PC-9 (cell line): ENCODE data around the gene CDKN2AIP. TPM values are rescaled to one million over a fixed set of nuclear protein-coding genes. Genes with fewer than 3 reads are reported as not detected.
"Not testable (repeated sequence)": the region's sequence is repeated elsewhere in the genome, so short reads cannot be mapped to it uniquely, and the experiment has no call there.

ENCODE experiments used
- BruUV-seq: library from RNA; stranded (reverse); fragments of 400-500 nt; replicated peaks from 2 replicates; lab custom pipeline; 2021; lab: Mats Ljungman, UMichigan
- CTCF ChIA-PET: fragments of 300-600 bp; sonication (Branson Sonifier 250); formaldehyde crosslinking; loops from one replicate; lab custom pipeline; 2022; ENCODE audit warnings: antibody characterized with exemption; lab: Charles Lee
- POLR2A ChIA-PET: fragments of 300-600 bp; sonication (Branson Sonifier 250); formaldehyde crosslinking; loops from one replicate; lab custom pipeline; 2022; ENCODE audit warnings: antibody characterized with exemption; ENCODE audit not compliant: unreplicated experiment; lab: Charles Lee
- DNase-seq, 2 experiments: peaks; one replicate each; pipeline versions ENCODE4 v3.0.0 to v3.0.0-alpha.2; 2015 to 2022; ENCODE audit warnings: mixed read lengths in 1 of 2
- H2AFZ ChIP-seq: fragments of 200-600 bp; sonication (generic); 2 replicates; pipeline ENCODE4 v1.8.1; 2017; ENCODE audit warnings: antibody characterized with exemption
- H3F3A ChIP-seq: fragments of 200-600 bp; sonication (generic); 2 replicates; pipeline ENCODE4 v1.8.1; 2017; ENCODE audit warnings: antibody characterized with exemption, mild to moderate bottlenecking, low read depth; ENCODE audit not compliant: insufficient read depth
- H3K27ac ChIP-seq: fragments of 200-600 bp; sonication (generic); 2 replicates; pipeline ENCODE4 v1.6.1; 2016; ENCODE audit warnings: mixed run types
- H3K27me3 ChIP-seq: fragments of 200-600 bp; sonication (generic); 2 replicates; pipeline ENCODE4 v1.6.1; 2016; ENCODE audit warnings: low read depth, mixed run types; ENCODE audit not compliant: insufficient read depth
- H3K36me3 ChIP-seq: fragments of 200-600 bp; sonication (generic); 2 replicates; pipeline ENCODE4 v1.6.1; 2016; ENCODE audit warnings: low read depth, mixed run types
- H3K4me1 ChIP-seq: fragments of 200-600 bp; sonication (generic); replicated peaks from 2 replicates; pipeline ENCODE4 v1.6.1; 2016; ENCODE audit warnings: mixed run types; ENCODE audit not compliant: insufficient read depth
- H3K4me2 ChIP-seq: fragments of 200-600 bp; sonication (generic); 2 replicates; pipeline ENCODE4 v1.6.1; 2017; ENCODE audit warnings: mixed run types
- H3K4me3 ChIP-seq: fragments of 200-600 bp; sonication (generic); 2 replicates; pipeline ENCODE4 v1.6.1; 2016; ENCODE audit warnings: mixed run types
- H3K79me2 ChIP-seq: fragments of 200-600 bp; sonication (generic); 2 replicates; pipeline ENCODE4 v1.6.1; 2017; ENCODE audit warnings: low read depth, mixed run types
- H3K9me2 ChIP-seq: fragments of 200-600 bp; sonication (generic); 2 replicates; pipeline ENCODE4 v1.8.1; 2017; ENCODE audit warnings: mild to moderate bottlenecking; ENCODE audit not compliant: insufficient read depth
- H3K9me3 ChIP-seq: fragments of 200-600 bp; sonication (generic); 2 replicates; pipeline ENCODE4 v1.8.1; 2016; ENCODE audit warnings: low read depth; ENCODE audit not compliant: insufficient read depth
- H4K20me1 ChIP-seq: fragments of 200-600 bp; sonication (generic); 2 replicates; pipeline ENCODE4 v1.8.1; 2017; ENCODE audit not compliant: insufficient read depth
- CTCF ChIP-seq: fragments of 200-600 bp; sonication (generic); conservative IDR thresholded peaks from 2 replicates; pipeline ENCODE4 v1.6.1; 2017; ENCODE audit warnings: mixed run types, antibody characterized with exemption, mild to moderate bottlenecking, moderate library complexity
- EZH2 ChIP-seq: fragments of 200-600 bp; sonication (generic); IDR thresholded peaks from 2 replicates; pipeline ENCODE4 v1.8.0; 2017; ENCODE audit warnings: antibody characterized with exemption, low read depth
- intact Hi-C: fragments of 100-400 bp; cut with micrococcal nuclease; formaldehyde crosslinking; loops from one replicate; pipeline ENCODE4 v1.10.0; 2022; ENCODE audit not compliant: unreplicated experiment
- total RNA-seq: library from RNA; stranded (reverse); gene quantifications from 2 replicates; pipeline ENCODE4 v1.2.3, GENCODE V29; 2021

CDKN2AIP gene
- total RNA-seq, 1 experiment from 2014 or later: 8.7 TPM

- peaks cover 23% of the 10 kb centered on the region for H3K79me2 ChIP-seq
Measured at GRCh38 chr4:183450108-183450507, 5.7 kb downstream of the CDKN2AIP start.

DNA sequence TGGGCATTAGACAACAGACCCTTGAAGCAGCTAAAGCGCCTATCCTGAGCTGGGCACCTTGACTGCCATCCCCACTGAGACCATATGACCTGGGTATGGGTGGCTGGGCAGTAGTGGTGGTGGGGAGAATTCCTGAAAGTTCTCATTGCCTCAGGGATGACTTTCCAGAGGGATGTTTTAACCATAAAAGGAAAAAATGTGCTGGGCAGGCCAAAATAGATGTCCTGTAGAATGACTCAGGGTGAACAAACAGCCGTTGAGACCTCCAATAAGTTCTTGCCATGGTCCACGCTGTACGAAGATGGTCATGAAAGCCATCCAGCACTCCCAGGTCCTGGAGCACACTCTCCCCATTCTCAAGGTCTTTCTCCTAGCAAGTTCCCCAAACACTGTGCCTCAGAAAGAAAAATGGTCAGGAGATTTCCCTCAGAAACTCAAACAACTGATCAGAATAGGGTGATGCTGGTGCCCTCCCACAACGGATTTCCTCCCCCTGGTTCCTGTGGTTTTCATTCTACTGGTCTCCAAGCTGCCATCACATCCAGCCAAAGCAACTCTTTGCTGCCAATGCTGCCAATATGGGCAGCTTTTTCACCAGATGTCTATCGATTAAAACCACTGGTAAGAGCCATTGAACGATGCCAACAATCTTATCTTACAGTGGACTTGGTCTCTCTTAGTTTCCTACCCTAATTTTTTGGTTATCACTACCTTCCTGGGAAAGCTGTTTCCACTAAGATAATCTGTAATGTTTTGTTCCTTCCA is 11.2 kb downstream of the CDKN2AIP start:
- Histone ChIP-seq H3K4me3 (no peak overlapping the region), H3K79me2 (no peaks in the 10 kb centered on the region), H4K20me1 (no peaks in the 10 kb centered on the region), H3K9me2 (no peaks in the 10 kb centered on the region), H3K4me2 (no peak overlapping the region), H3K36me3 (no peaks in the 10 kb centered on the region), H3K27ac (no peak overlapping the region), H3K4me1 (no peaks in the 10 kb centered on the region), H3F3A (no peaks in the 10 kb centered on the region), H3K27me3 (no peaks in the 10 kb centered on the region), H2AFZ (no peak overlapping the region), H3K9me3 (no peaks in the 10 kb centered on the region)
- POLR2A ChIA-PET: no interaction called here
- intact Hi-C loops: no loop called here
- no TSS peak for BruUV-seq
- TF ChIP-seq EZH2 (no peak), CTCF (no peak)
- no peak for DNase-seq
- CTCF ChIA-PET: no interaction called here

More at GRCh38 chr4:183450108-183450507, 5.7 kb downstream of the CDKN2AIP start:
- no peak overlapping the region for H3K27ac ChIP-seq
- H2AFZ ChIP-seq: no peak overlapping the region
- no peak for DNase-seq
- CTCF ChIA-PET: no interaction called here
- H3K4me1 ChIP-seq: peaks cover 7% of the 10 kb centered on the region; the same call in 1 of the 2 replicates
- no peaks in the 10 kb centered on the region for H4K20me1 ChIP-seq
- no peaks in the 10 kb centered on the region for H3K9me3 ChIP-seq
- H3K4me3 ChIP-seq: no peak overlapping the region
- H3F3A ChIP-seq: peaks cover 5% of the 10 kb centered on the region; the same call in 1 of the 2 replicates
- H3K4me2 ChIP-seq: no peak overlapping the region
- POLR2A ChIA-PET: no interaction called here
- no peaks in the 10 kb centered on the region for H3K9me2 ChIP-seq
- intact Hi-C loops: no loop called here
- BruUV-seq: no TSS peak
- H3K27me3 ChIP-seq: no peaks in the 10 kb centered on the region
- H3K36me3 ChIP-seq: peaks cover 14% of the 10 kb centered on the region; the same call in 1 of the 2 replicates
- TF ChIP-seq CTCF (no peak), EZH2 (no peak)

- Histone ChIP-seq H3K4me3 (no peak overlapping the region), H3K4me1 (no peaks in the 10 kb centered on the region), H4K20me1 (no peaks in the 10 kb centered on the region), H3K36me3 (no peaks in the 10 kb centered on the region), H3F3A (no peaks in the 10 kb centered on the region), H3K79me2 (no peaks in the 10 kb centered on the region), H2AFZ (no peak overlapping the region), H3K9me3 (no peaks in the 10 kb centered on the region), H3K27me3 (no peaks in the 10 kb centered on the region), H3K27ac (no peak overlapping the region), H3K4me2 (no peak overlapping the region), H3K9me2 (no peaks in the 10 kb centered on the region)
- no peak for TF ChIP-seq EZH2
- TF ChIP-seq CTCF: no peak
- CTCF ChIA-PET: no interaction called here
- POLR2A ChIA-PET: no interaction called here
- no peak for DNase-seq
- intact Hi-C loops: no loop called here
- BruUV-seq: no TSS peak
Measured at GRCh38 chr4:183458005-183458404, 13.6 kb downstream of the CDKN2AIP start.

GRCh38 chr4:183463903-183464619 is 19.6 kb downstream of the CDKN2AIP start:
- H3K36me3 ChIP-seq, POLR2A ChIA-PET: not testable (repeated sequence)

DNA sequence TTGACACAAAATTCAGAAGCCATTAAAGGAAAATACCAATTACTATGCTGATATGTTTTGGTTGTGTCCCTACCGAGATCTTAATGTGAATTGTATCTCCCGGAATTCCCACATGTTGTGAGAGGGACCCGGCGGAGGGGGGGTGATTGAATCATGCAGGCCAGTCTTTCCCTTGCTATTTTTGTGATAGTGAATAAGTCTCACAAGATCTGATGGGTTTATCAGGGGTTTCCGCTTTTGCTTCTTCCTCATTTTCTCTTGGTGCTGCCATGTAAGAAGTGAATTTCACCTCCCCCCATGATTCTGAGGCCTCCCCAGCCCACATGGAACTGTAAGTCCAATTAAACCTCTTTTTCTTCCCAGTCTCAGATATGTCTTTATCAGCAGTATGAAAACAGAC is 21.4 kb downstream of the CDKN2AIP start:
- H3K27ac ChIP-seq, H3K36me3 ChIP-seq, H2AFZ ChIP-seq, H3K9me2 ChIP-seq, CTCF ChIA-PET, BruUV-seq, H3K4me2 ChIP-seq, H3K27me3 ChIP-seq, H4K20me1 ChIP-seq, POLR2A ChIA-PET, DNase-seq, H3K9me3 ChIP-seq, H3K79me2 ChIP-seq, H3K4me3 ChIP-seq, H3K4me1 ChIP-seq, H3F3A ChIP-seq, intact Hi-C loops: not testable (repeated sequence)

More at GRCh38 chr4:183463903-183464619, 19.6 kb downstream of the CDKN2AIP start:
- H3K79me2 ChIP-seq, H3K4me2 ChIP-seq, DNase-seq, H2AFZ ChIP-seq, H3F3A ChIP-seq, H3K9me3 ChIP-seq, H4K20me1 ChIP-seq, H3K4me1 ChIP-seq, intact Hi-C loops, BruUV-seq, H3K9me2 ChIP-seq, H3K4me3 ChIP-seq, H3K27me3 ChIP-seq, H3K27ac ChIP-seq: not testable (repeated sequence)
- CTCF ChIA-PET: interaction anchor here (0.6 kb wide), 1 partner anchor 149 kb away, joined by 4 read pairs; no protein-coding TSS in a partner anchor
